ENCODE data around the gene TULP4. TPM values are rescaled to one million over a fixed set of nuclear protein-coding genes. Genes with fewer than 3 reads are reported as not detected.

Gene TULP4
- total RNA-seq, 1 experiment from 2014 or later, result 62.1 TPM

- DNase-seq (ENCODE audit: low read depth), result no peak
Measured at GRCh38 chr6:158357570-158358216, 45.4 kb downstream of the TULP4 start.

GRCh38 chr6:158358450-158359077 is 46.3 kb downstream of the TULP4 start:
- DNase-seq (ENCODE audit: low read depth), result no peak

- DNase-seq (ENCODE audit: low read depth), result no peak
Measured at GRCh38 chr6:158361068-158361467, 48.8 kb downstream of the TULP4 start.

- DNase-seq (ENCODE audit: low read depth), result peak; percentile 63
Measured at GRCh38 chr6:158361961-158362669, 49.9 kb downstream of the TULP4 start.

GRCh38 chr6:158366363-158366762 is 54.1 kb downstream of the TULP4 start:
- DNase-seq (ENCODE audit: low read depth), result no peak

- DNase-seq (ENCODE audit: low read depth), result no peak
Measured at GRCh38 chr6:158367816-158368215, 55.6 kb downstream of the TULP4 start.

- DNase-seq (ENCODE audit: low read depth), result no peak
Measured at GRCh38 chr6:158369241-158369640, 57.0 kb downstream of the TULP4 start.

GRCh38 chr6:158370805-158371204 is 58.5 kb downstream of the TULP4 start:
- no peak for DNase-seq (ENCODE audit: low read depth)

- DNase-seq (ENCODE audit: low read depth), result no peak
Measured at GRCh38 chr6:158371261-158371660, 59.0 kb downstream of the TULP4 start.

- DNase-seq (ENCODE audit: low read depth), result no peak
Measured at GRCh38 chr6:158372574-158372973, 60.3 kb downstream of the TULP4 start.

GRCh38 chr6:158373214-158373613 is 60.9 kb downstream of the TULP4 start:
- no peak for DNase-seq (ENCODE audit: low read depth)

- no peak for DNase-seq (ENCODE audit: low read depth)
Measured at GRCh38 chr6:158374020-158374419, 61.8 kb downstream of the TULP4 start.

GRCh38 chr6:158376631-158377081 is 64.4 kb downstream of the TULP4 start:
- peak; percentile 52 for DNase-seq (ENCODE audit: low read depth)

- DNase-seq (ENCODE audit: low read depth), result no peak
Measured at GRCh38 chr6:158377860-158378259, 65.6 kb downstream of the TULP4 start.

- no peak for DNase-seq (ENCODE audit: low read depth)
Measured at GRCh38 chr6:158379336-158379735, 67.1 kb downstream of the TULP4 start.

- DNase-seq (ENCODE audit: low read depth), result no peak
Measured at GRCh38 chr6:158381214-158381613, 68.9 kb downstream of the TULP4 start.

GRCh38 chr6:158382491-158382890 is 70.2 kb downstream of the TULP4 start:
- no peak for DNase-seq (ENCODE audit: low read depth)

- DNase-seq (ENCODE audit: low read depth), result no peak
Measured at GRCh38 chr6:158383057-158383456, 70.8 kb downstream of the TULP4 start.

GRCh38 chr6:158383542-158383941 is 71.3 kb downstream of the TULP4 start:
- DNase-seq (ENCODE audit: low read depth), result no peak

GRCh38 chr6:158384671-158385110 is 72.4 kb downstream of the TULP4 start:
- DNase-seq (ENCODE audit: low read depth), result no peak

- no peak for DNase-seq (ENCODE audit: low read depth)
Measured at GRCh38 chr6:158387036-158387435, 74.8 kb downstream of the TULP4 start.

- no peak for DNase-seq (ENCODE audit: low read depth)
Measured at GRCh38 chr6:158387578-158387977, 75.3 kb downstream of the TULP4 start.

GRCh38 chr6:158388727-158389126 is 76.5 kb downstream of the TULP4 start:
- no peak for DNase-seq (ENCODE audit: low read depth)
